H1 (cell line): ENCODE data around the gene BAZ2B. TPM values are rescaled to one million over a fixed set of nuclear protein-coding genes. Genes with fewer than 3 reads are reported as not detected.

Experiments used
- CTCF ChIA-PET: fragments of 300-600 bp; sonication (Branson Sonifier 250); formaldehyde crosslinking; loops from one replicate; lab custom pipeline; 2021; ENCODE audit not compliant: partially characterized antibody; lab: Charles Lee
- POLR2A ChIA-PET: fragments of 300-600 bp; sonication (Branson Sonifier 250); formaldehyde crosslinking; loops from one replicate; lab custom pipeline; 2021; ENCODE audit warnings: inconsistent platforms; ENCODE audit not compliant: partially characterized antibody; lab: Charles Lee
- DNase-seq, 2 experiments: peaks; one replicate each; pipeline versions ENCODE4 v3.0.0 to v3.0.0-alpha.2; 2010 to 2022; ENCODE audit warnings: low spot score in 2 of 2, low read depth in 1 of 2, mixed read lengths in 1 of 2
- FAIRE-seq: peaks from 2 replicates; lab custom pipeline; 2011; peaks lifted over from hg19 to GRCh38; lab: Jason Lieb, UNC
- H2AFZ ChIP-seq: 2 replicates; pipeline ENCODE4 v1.8.1; 2012; ENCODE audit warnings: low read length, inconsistent platforms
- H2AK5ac ChIP-seq: 2 replicates; pipeline ENCODE4 v1.6.1; 2013; ENCODE audit warnings: low read depth, low read length
- H2BK120ac ChIP-seq: replicated peaks from 2 replicates; pipeline ENCODE3; 2013; ENCODE audit warnings: low read depth, low read length, inconsistent platforms
- H2BK12ac ChIP-seq: 2 replicates; pipeline ENCODE4 v1.6.1; 2013; ENCODE audit warnings: low read depth, low read length
- H2BK15ac ChIP-seq: 2 replicates; pipeline ENCODE4 v1.6.1; 2013; ENCODE audit warnings: low read length
- H2BK20ac ChIP-seq: 2 replicates; pipeline ENCODE4 v1.6.1; 2013; ENCODE audit warnings: low read length
- H2BK5ac ChIP-seq: 2 replicates; pipeline ENCODE4 v1.6.1; 2013; ENCODE audit warnings: low read depth, low read length
- H3K14ac ChIP-seq: 2 replicates; pipeline ENCODE4 v1.6.1; 2013; ENCODE audit warnings: inconsistent platforms; ENCODE audit not compliant: insufficient read length
- H3K18ac ChIP-seq: 2 replicates; pipeline ENCODE4 v1.6.1; 2013; ENCODE audit warnings: low read length; ENCODE audit errors: extremely low read depth
- H3K23ac ChIP-seq: 2 replicates; pipeline ENCODE4 v1.6.1; 2013; ENCODE audit warnings: inconsistent platforms; ENCODE audit not compliant: insufficient read length
- H3K23me2 ChIP-seq: 2 replicates; pipeline ENCODE4 v1.6.1; 2013; ENCODE audit warnings: low read depth, low read length
- H3K27ac ChIP-seq: 2 replicates; pipeline ENCODE4 v1.6.1; 2011; ENCODE audit warnings: low read depth, low read length, inconsistent platforms
- H3K27me3 ChIP-seq, 4 experiments: replicated peaks in 1 of 4; 1 replicate in 1 of 4; 2 replicates in 3 of 4; pipeline versions ENCODE4 v1.6.1 to v1.8.1; 2011 to 2013; ENCODE audit warnings: low read length in 3 of 4, mild to moderate bottlenecking in 3 of 4, inconsistent platforms in 2 of 4, mixed read lengths in 2 of 4, moderate library complexity in 1 of 4; ENCODE audit not compliant: control insufficient read depth in 3 of 4, insufficient read depth in 3 of 4; ENCODE audit errors: extremely low read depth in 1 of 4
- H3K36me3 ChIP-seq, 4 experiments: 2 replicates each; pipeline versions ENCODE4 v1.6.1 to v1.8.1; 2011 to 2013; ENCODE audit warnings: mild to moderate bottlenecking in 4 of 4, low read length in 3 of 4, moderate library complexity in 2 of 4, control low read depth in 1 of 4, inconsistent platforms in 1 of 4; ENCODE audit not compliant: insufficient read depth in 4 of 4, control insufficient read depth in 2 of 4
- H3K4ac ChIP-seq: replicated peaks from 2 replicates; pipeline ENCODE3; 2013; ENCODE audit warnings: low read length, low read depth, mixed read lengths, inconsistent platforms; ENCODE audit not compliant: insufficient read length
- H3K4me1 ChIP-seq, 4 experiments: replicated peaks in 1 of 4; 1 replicate in 1 of 4; 2 replicates in 3 of 4; pipeline versions ENCODE4 v1.6.1 to v1.8.1; 2011 to 2013; ENCODE audit warnings: low read length in 3 of 4, inconsistent platforms in 2 of 4, mixed read lengths in 1 of 4; ENCODE audit not compliant: insufficient read depth in 4 of 4, control insufficient read depth in 3 of 4
- H3K4me2 ChIP-seq, 2 experiments: 2 replicates each; pipeline versions ENCODE4 v1.6.1 to v1.8.1; 2011 to 2013; ENCODE audit warnings: low read depth in 2 of 2, low read length in 2 of 2, control low read depth in 1 of 2, inconsistent platforms in 1 of 2, mild to moderate bottlenecking in 1 of 2; ENCODE audit not compliant: insufficient read depth in 1 of 2
- H3K4me3 ChIP-seq, 4 experiments: fragments of 200-600, 300-600 bp in 1 of 4; sonication (generic), shearing (Covaris generic), sonication (Bioruptor Twin) in 1 of 4; 2 replicates each; pipeline versions ENCODE4 v1.5.1 to v1.8.1; 2011 to 2016; ENCODE audit warnings: low read length in 4 of 4, low read depth in 3 of 4, control low read depth in 2 of 4, inconsistent platforms in 2 of 4, mild to moderate bottlenecking in 2 of 4, mixed read lengths in 1 of 4, moderate library complexity in 1 of 4; ENCODE audit not compliant: insufficient read depth in 2 of 4; ENCODE audit errors: extremely low read depth in 1 of 4
- H3K56ac ChIP-seq: replicated peaks from 2 replicates; pipeline ENCODE3; 2013; ENCODE audit warnings: low read depth, mild to moderate bottlenecking, mixed read lengths, low read length, inconsistent platforms; ENCODE audit not compliant: insufficient read length
- H3K79me1 ChIP-seq: 2 replicates; pipeline ENCODE4 v1.6.1; 2013; ENCODE audit warnings: low read depth, low read length, control low read depth
- H3K79me2 ChIP-seq, 2 experiments: 2 replicates each; pipeline versions ENCODE4 v1.6.1 to v1.8.1; 2012 to 2013; ENCODE audit warnings: low read length in 2 of 2, mild to moderate bottlenecking in 2 of 2, inconsistent platforms in 1 of 2; ENCODE audit not compliant: insufficient read depth in 2 of 2, control insufficient read depth in 1 of 2
- H3K9ac ChIP-seq, 4 experiments: replicated peaks in 1 of 4; 1 replicate in 1 of 4; 2 replicates in 3 of 4; pipeline versions ENCODE4 v1.6.1 to v1.8.1; 2011 to 2013; ENCODE audit warnings: low read depth in 3 of 4, low read length in 3 of 4, control low read depth in 2 of 4, mild to moderate bottlenecking in 2 of 4, moderate library complexity in 2 of 4, inconsistent platforms in 1 of 4; ENCODE audit errors: extremely low read depth in 1 of 4
- H3K9me3 ChIP-seq, 2 experiments: 2 replicates each; pipeline versions ENCODE4 v1.6.1 to v1.8.1; 2012 to 2013; ENCODE audit warnings: mild to moderate bottlenecking in 2 of 2, moderate library complexity in 2 of 2, control low read depth in 1 of 2, inconsistent platforms in 1 of 2, low read depth in 1 of 2, low read length in 1 of 2, mixed read lengths in 1 of 2; ENCODE audit not compliant: insufficient read depth in 2 of 2
- H4K20me1 ChIP-seq, 2 experiments: replicated peaks in 1 of 2; 2 replicates each; pipeline versions ENCODE3 to v1.8.1; 2011 to 2013; ENCODE audit warnings: inconsistent platforms in 2 of 2, low read length in 2 of 2, mild to moderate bottlenecking in 1 of 2; ENCODE audit not compliant: insufficient read depth in 2 of 2, control insufficient read depth in 1 of 2
- H4K5ac ChIP-seq: 2 replicates; pipeline ENCODE4 v1.6.1; 2013; ENCODE audit warnings: low read length, low read depth, mixed read lengths, inconsistent platforms; ENCODE audit not compliant: insufficient read length
- H4K8ac ChIP-seq: 2 replicates; pipeline ENCODE4 v1.8.0; 2013; ENCODE audit warnings: mild to moderate bottlenecking, moderate library complexity, low read length, inconsistent platforms; ENCODE audit not compliant: insufficient read depth; ENCODE audit errors: extremely low read depth
- H4K91ac ChIP-seq: replicated peaks from 2 replicates; pipeline ENCODE3; 2013; ENCODE audit warnings: low read length, mixed read lengths, inconsistent platforms; ENCODE audit not compliant: insufficient read length
- BCL11A ChIP-seq, 2 experiments: IDR thresholded peaks; one replicate each; pipeline ENCODE4 v1.6.1; 2011; ENCODE audit warnings: low read depth in 2 of 2, low read length in 2 of 2, mild to moderate bottlenecking in 2 of 2
- EGR1 ChIP-seq: IDR thresholded peaks from 2 replicates; pipeline ENCODE4 v1.6.1; 2011; ENCODE audit warnings: low read depth, low read length, borderline replicate concordance
- EZH2 ChIP-seq: fragments of 200-600 bp; sonication (generic); IDR thresholded peaks from 2 replicates; pipeline ENCODE4 v1.7.1; 2012; ENCODE audit warnings: low read depth, mild to moderate bottlenecking, moderate library complexity, low read length, inconsistent platforms; ENCODE audit not compliant: severe bottlenecking
- FOSL1 ChIP-seq: IDR thresholded peaks from 2 replicates; pipeline ENCODE4 v1.6.1; 2011; ENCODE audit warnings: mild to moderate bottlenecking, low read depth, low read length, moderate library complexity; ENCODE audit not compliant: insufficient read depth
- HDAC2 ChIP-seq, 2 experiments: fragments of 300-600 bp in 1 of 2; sonication (generic) in 1 of 2; IDR thresholded peaks; 2 replicates each; pipeline ENCODE4 v1.6.1; 2011 to 2012; ENCODE audit warnings: low read depth in 2 of 2, low read length in 2 of 2, mild to moderate bottlenecking in 2 of 2, moderate library complexity in 2 of 2, borderline replicate concordance in 1 of 2, inconsistent platforms in 1 of 2
- MAFK ChIP-seq: IDR thresholded peaks from 2 replicates; pipeline ENCODE4 v1.6.1; 2012; ENCODE audit warnings: low read depth, mild to moderate bottlenecking, improper control_type of control experiment, low read length
- MAX ChIP-seq: IDR thresholded peaks from 2 replicates; pipeline ENCODE4 v1.6.1; 2012; ENCODE audit warnings: inconsistent platforms
- PHF8 ChIP-seq: fragments of 200-600 bp; sonication (generic); conservative IDR thresholded peaks from 2 replicates; pipeline ENCODE4 v1.7.1; 2012; ENCODE audit warnings: low read depth, mild to moderate bottlenecking, inconsistent platforms, low read length, moderate library complexity
- POLR2AphosphoS5 ChIP-seq: IDR thresholded peaks from 2 replicates; pipeline ENCODE4 v1.6.1; 2011; ENCODE audit warnings: low read depth, low read length
- POU5F1 ChIP-seq: IDR thresholded peaks from 2 replicates; pipeline ENCODE4 v1.6.1; 2011; ENCODE audit warnings: low read depth, mild to moderate bottlenecking, low read length, moderate library complexity
- RBBP5 ChIP-seq: IDR thresholded peaks from 2 replicates; pipeline ENCODE4 v1.7.1; 2012; ENCODE audit warnings: low read depth, mild to moderate bottlenecking, inconsistent platforms, low read length, moderate library complexity, borderline replicate concordance
- SAP30 ChIP-seq: fragments of 300-600 bp; sonication (generic); IDR thresholded peaks from 2 replicates; pipeline ENCODE4 v1.7.1; 2012; ENCODE audit warnings: low read length, moderate library complexity, mild to moderate bottlenecking, inconsistent platforms; ENCODE audit not compliant: insufficient read depth, insufficient replicate concordance
- WGBS, 2 experiments: shearing (Covaris generic) in 1 of 2; methylation state at CpG; one replicate each; pipeline versions ENCODE4 v1.1.6 to v1.1.7; 2013 to 2015; ENCODE audit warnings: low lambda C conversion rate in 2 of 2, mixed read lengths in 2 of 2, inconsistent platforms in 1 of 2, low coverage in 1 of 2, missing lambda C conversion rate in 1 of 2; ENCODE audit not compliant: insufficient replicate concordance in 2 of 2, insufficient coverage in 1 of 2, insufficient read length in 1 of 2; ENCODE audit errors: extremely low coverage in 1 of 2, missing lambda C conversion rate in 1 of 2; 5-methylcytosine and 5-hydroxymethylcytosine counted together
- polyA plus RNA-seq, 7 experiments: library from polyadenylated mRNA; depleted of rRNA in 3 of 7; stranded (reverse) in 5 of 7; unstranded in 2 of 7; fragments of >200 nt in 5 of 7; fragments of 200-250 nt in 2 of 7; gene quantifications; 1 replicate in 5 of 7; 2 replicates in 1 of 7; 4 replicates in 1 of 7; pipeline versions ENCODE4 v1.2.1 to v1.2.3, GENCODE V29; 2011 to 2013; ENCODE audit warnings: missing spikeins in 2 of 7, mixed read lengths in 2 of 7
- total RNA-seq: library from RNA; stranded (reverse); fragmentation: NEBNext Ultra II Directional; extraction: Animal tissue kit (Norgen Biotek cat#: 25700); gene quantifications from 2 replicates; pipeline ENCODE4 v1.2.1, GENCODE V29; 2021

Gene BAZ2B
- total and polyA plus RNA-seq, 2 of the 8 experiments (the other 6 are each of a cell fraction or from before 2014, with no cell fraction given), result 15.2 to 46.3 TPM

- Histone ChIP-seq H3K9me3 (no peaks in the 10 kb centered on the region), H3K14ac (no peak overlapping the region), H3K4me1 (peaks cover 0 to 5% (median 1%) of the 10 kb centered on the region in 4 experiments; a peak in 2 of 7 replicates), H3K56ac (no peak overlapping the region), H3K27me3 (peaks cover 0 to 1% (median 0%) of the 10 kb centered on the region in 4 experiments; a peak in 1 of 7 replicates), H2BK15ac (no peak overlapping the region), H2BK12ac (no peak overlapping the region), H3K79me1 (no peaks in the 10 kb centered on the region), H3K79me2 (peaks cover 0 to 34% of the 10 kb centered on the region in 2 experiments; a peak in 3 of 4 replicates), H4K8ac (no peak overlapping the region), H3K9ac (no peak overlapping the region), H3K4ac (no peak overlapping the region), H4K5ac (no peak overlapping the region), H4K20me1 (no peaks in the 10 kb centered on the region), H2AK5ac (no peak overlapping the region), H2BK20ac (no peak overlapping the region), H4K91ac (no peak overlapping the region), H3K4me3 (no peak overlapping the region), H3K27ac (no peak overlapping the region), H3K36me3 (no peaks in the 10 kb centered on the region), H2AFZ (no peak overlapping the region), H3K4me2 (no peak overlapping the region), H3K23ac (no peak overlapping the region), H2BK120ac (no peak overlapping the region), H3K23me2 (no peaks in the 10 kb centered on the region), H2BK5ac (no peak overlapping the region), H3K18ac (no peak overlapping the region)
- WGBS, 2 experiments, result 90% methylated on average over 4 of the region's 4 CpGs; no CpG with 5 or more reads in 1 of the 2 experiments
- FAIRE-seq (no peak), DNase-seq (no peak)
- POLR2A ChIA-PET, result interaction anchor here (0.7 kb wide), 1 partner anchor 202 kb away, joined by 3 read pairs; no protein-coding TSS in a partner anchor
- CTCF ChIA-PET, result no interaction called here
- no peak for TF ChIP-seq HDAC2 (IDR thresholded peaks at IDR 0.05; ENCODE audit: borderline replicate concordance in 1 of 2, low read depth in 2 of 2, low read length in 2 of 2)
- TF ChIP-seq EZH2, result no peak
- TF ChIP-seq EGR1, result no peak
- no peak for TF ChIP-seq MAX
- TF ChIP-seq FOSL1, result no peak
- no peak for TF ChIP-seq PHF8
- TF ChIP-seq RBBP5, result no peak
- no peak for TF ChIP-seq POLR2AphosphoS5
- TF ChIP-seq POU5F1, result no peak
- no peak for TF ChIP-seq SAP30
- TF ChIP-seq BCL11A (IDR thresholded peaks at IDR 0.05; ENCODE audit: low read depth in 2 of 2, low read length in 2 of 2), result no peak
- TF ChIP-seq MAFK, result no peak
Observed at GRCh38 chr2:159555651-159556392, 60.5 kb downstream of the BAZ2B start.
